Measurements from ENCODE around the gene PKP3.
"Not testable (repeated sequence)": the region's sequence is repeated elsewhere in the genome, so short reads cannot be mapped to it uniquely, and the experiment has no call there.

PKP3 gene

GRCh38 chr11:432501-433100, 38.6 kb downstream of the PKP3 start:
- DNase-seq = no peak

- DNase-seq = no peak
Observed at GRCh38 chr11:433111-433510, 39.1 kb downstream of the PKP3 start.

- no peak for DNase-seq
Observed at GRCh38 chr11:433641-434040, 39.6 kb downstream of the PKP3 start.

- DNase-seq = no peak
Observed at GRCh38 chr11:434496-434895, 40.5 kb downstream of the PKP3 start.

GRCh38 chr11:434999-435740, 41.2 kb downstream of the PKP3 start:
- DNase-seq = not testable (repeated sequence)

GRCh38 chr11:437228-437870, 43.3 kb downstream of the PKP3 start:
- no peak for DNase-seq

GRCh38 chr11:438101-438844, 44.3 kb downstream of the PKP3 start:
- DNase-seq = no peak

GRCh38 chr11:439315-440064, 45.5 kb downstream of the PKP3 start:
- no peak for DNase-seq

- DNase-seq = no peak
Observed at GRCh38 chr11:440065-441042, 46.3 kb downstream of the PKP3 start.

- no peak for DNase-seq
Observed at GRCh38 chr11:441043-441417, 47.0 kb downstream of the PKP3 start.

- no peak for DNase-seq
Observed at GRCh38 chr11:441418-442274, 47.6 kb downstream of the PKP3 start, which contains the start of gene ANO9. ANO9 (minus strand) TSS chr11:442011; CDS start chr11:441926, 85 bp downstream.

GRCh38 chr11:442611-443081, 48.6 kb downstream of the PKP3 start:
- no peak for DNase-seq

GRCh38 chr11:443542-444199, 49.7 kb downstream of the PKP3 start:
- DNase-seq = no peak

GRCh38 chr11:444396-445144, 50.6 kb downstream of the PKP3 start:
- DNase-seq = peak; percentile 15

- no peak for DNase-seq
Observed at GRCh38 chr11:445765-446588, 52.0 kb downstream of the PKP3 start.

- no peak for DNase-seq
Observed at GRCh38 chr11:446891-447290, 52.9 kb downstream of the PKP3 start.

- peak; percentile 94 for DNase-seq
Observed at GRCh38 chr11:447923-448731, 54.1 kb downstream of the PKP3 start.

All from NCI-H1092 (cell line).